B cell (primary cell): ENCODE results near the gene GPX3. TPM values are rescaled to one million over a fixed set of nuclear protein-coding genes. Genes with fewer than 3 reads are reported as not detected.

ENCODE experiments used
- ATAC-seq: fragments of 200-7000 bp; cut with Tn5 transposase; one replicate; pipeline ENCODE4 v1.10.0; 2021; ENCODE audit warnings: low read depth, mild to moderate bottlenecking, moderate number of reproducible peaks, moderate library complexity
- CTCF ChIA-PET: fragments of 350-600 bp; sonication (Branson Sonifier 250); formaldehyde crosslinking; loops from one replicate; lab custom pipeline; 2021; ENCODE audit warnings: antibody characterized with exemption, inconsistent platforms; lab: Charles Lee
- POLR2A ChIA-PET: fragments of 350-600 bp; sonication (Branson Sonifier 250); formaldehyde crosslinking; loops from one replicate; lab custom pipeline; 2021; ENCODE audit warnings: antibody characterized with exemption; lab: Charles Lee
- DNase-seq: peaks from one replicate; pipeline ENCODE4 v3.0.0; 2013
- H2AFZ ChIP-seq: 2 replicates; pipeline ENCODE4 v1.6.1; 2012; ENCODE audit warnings: mild to moderate bottlenecking, low read depth, low read length; ENCODE audit not compliant: insufficient read depth, poor library complexity, severe bottlenecking
- H3K27ac ChIP-seq, 2 donors: 1 replicate in 1 of 2; 2 replicates in 1 of 2; pipeline ENCODE4 v1.5.1; 2012 to 2013; ENCODE audit warnings: low read length in 2 of 2, mild to moderate bottlenecking in 2 of 2, moderate library complexity in 1 of 2
- H3K27me3 ChIP-seq, 4 experiments: fragments of 200-600 bp in 1 of 4; sonication (generic) in 1 of 4; replicated peaks in 1 of 4; 1 replicate in 2 of 4; 2 replicates in 2 of 4; pipeline versions ENCODE4 v1.6.1 to v1.7.0; 2013 to 2016; ENCODE audit warnings: low read length in 3 of 4, mild to moderate bottlenecking in 2 of 4, mixed read lengths in 1 of 4, moderate library complexity in 1 of 4; ENCODE audit not compliant: insufficient read depth in 4 of 4, control insufficient read depth in 3 of 4; ENCODE audit errors: control extremely low read depth in 1 of 4
- H3K36me3 ChIP-seq, 2 experiments: replicated peaks in 1 of 2; 1 replicate in 1 of 2; 2 replicates in 1 of 2; pipeline versions ENCODE4 v1.6.1 to v1.7.1; 2013; ENCODE audit warnings: low read length in 1 of 2; ENCODE audit not compliant: insufficient read depth in 2 of 2, control insufficient read depth in 1 of 2; ENCODE audit errors: control extremely low read depth in 1 of 2, extremely low read depth in 1 of 2
- H3K4me1 ChIP-seq, 2 donors: fragments of 200-600 bp in 1 of 2; sonication (generic) in 1 of 2; 1 replicate in 1 of 2; 2 replicates in 1 of 2; pipeline versions ENCODE4 v1.5.1 to v1.6.1; 2013 to 2017; ENCODE audit warnings: low read length in 2 of 2; ENCODE audit not compliant: control insufficient read depth in 2 of 2, insufficient read depth in 2 of 2
- H3K4me2 ChIP-seq: replicated peaks from 2 replicates; pipeline ENCODE3; 2012; ENCODE audit warnings: mild to moderate bottlenecking, low read depth, low read length; ENCODE audit not compliant: poor library complexity, severe bottlenecking
- H3K4me3 ChIP-seq, 5 experiments: fragments of 200-600 bp in 1 of 5; sonication (generic) in 1 of 5; 1 replicate in 3 of 5; 2 replicates in 2 of 5; pipeline versions ENCODE4 v1.5.1 to v1.7.0; 2011 to 2016; ENCODE audit warnings: low read length in 4 of 5, mild to moderate bottlenecking in 4 of 5, low read depth in 2 of 5, control low read depth in 1 of 5, moderate library complexity in 1 of 5; ENCODE audit not compliant: insufficient read depth in 1 of 5; ENCODE audit errors: control extremely low read depth in 1 of 5, extremely low read depth in 1 of 5
- H3K79me2 ChIP-seq: fragments of 200-600 bp; sonication (generic); one replicate; pipeline ENCODE4 v1.6.0; 2016; ENCODE audit warnings: low read length; ENCODE audit not compliant: control insufficient read depth, insufficient read depth
- H3K9ac ChIP-seq: fragments of 200-600 bp; sonication (generic); 2 replicates; pipeline ENCODE4 v1.6.1; 2017; ENCODE audit warnings: mild to moderate bottlenecking, low read length, moderate library complexity
- H3K9me3 ChIP-seq, 3 donors: one replicate each; pipeline versions ENCODE4 v1.6.1 to v1.7.1; 2013; ENCODE audit warnings: low read length in 2 of 3; ENCODE audit not compliant: control insufficient read depth in 2 of 3, insufficient read depth in 1 of 3; ENCODE audit errors: control extremely low read depth in 1 of 3
- H4K20me1 ChIP-seq: 2 replicates; pipeline ENCODE4 v1.6.0; 2012; ENCODE audit warnings: mild to moderate bottlenecking, low read length; ENCODE audit not compliant: insufficient read depth, control insufficient read depth, poor library complexity, severe bottlenecking
- H3K27ac Mint-ChIP-seq: one replicate; pipeline ENCODE4 v1.8.0; 2021; ENCODE audit warnings: mixed read lengths
- H3K27me3 Mint-ChIP-seq: one replicate; pipeline ENCODE4 v1.8.0; 2021; ENCODE audit warnings: mixed read lengths
- H3K4me1 Mint-ChIP-seq: one replicate; pipeline ENCODE4 v1.8.0; 2021; ENCODE audit warnings: mixed read lengths
- H3K4me3 Mint-ChIP-seq: one replicate; pipeline ENCODE4 v1.8.0; 2021; ENCODE audit warnings: mixed read lengths
- H3K9me3 Mint-ChIP-seq: one replicate; pipeline ENCODE4 v1.8.0; 2022; ENCODE audit warnings: mixed read lengths; ENCODE audit not compliant: insufficient read depth
- EZH2 ChIP-seq: IDR thresholded peaks from 2 replicates; pipeline ENCODE4 v1.6.1; 2012; ENCODE audit warnings: borderline replicate concordance, low read depth, mild to moderate bottlenecking, moderate library complexity, low read length; ENCODE audit not compliant: insufficient read depth, poor library complexity, severe bottlenecking
- WGBS: methylation state at CpG from one replicate; pipeline ENCODE4 v1.1.5; 2013; ENCODE audit warnings: missing lambda C conversion rate; ENCODE audit not compliant: insufficient coverage; 5-methylcytosine and 5-hydroxymethylcytosine counted together
- intact Hi-C: fragments of 100-400 bp; cut with micrococcal nuclease; formaldehyde crosslinking; loops from one replicate; pipeline ENCODE4 v1.10.0; 2022
- polyA plus RNA-seq: library from polyadenylated mRNA; depleted of rRNA; stranded (reverse); fragments of >200 nt; gene quantifications from 2 replicates; pipeline ENCODE4 v1.2.3, GENCODE V29; 2012
- total RNA-seq, 2 donors: library from RNA; stranded (reverse); fragments of 120-200 nt in 1 of 2; gene quantifications; 1 replicate in 1 of 2; 2 replicates in 1 of 2; pipeline versions ENCODE4 v1.2.3 to v1.2.4, GENCODE V29; 2013 to 2022
- TF ChIP-seq, protein P1 (sequence below): fragments of 200-600 bp; IDR thresholded peaks from one replicate; pipeline ENCODE4 v1.8.0; 2022; ENCODE audit warnings: antibody characterized with exemption, mild to moderate bottlenecking

GPX3 gene
- total and polyA plus RNA-seq, 2 donors (not counting 1 experiment from before 2014, with no cell fraction given), result not detected

DNA sequence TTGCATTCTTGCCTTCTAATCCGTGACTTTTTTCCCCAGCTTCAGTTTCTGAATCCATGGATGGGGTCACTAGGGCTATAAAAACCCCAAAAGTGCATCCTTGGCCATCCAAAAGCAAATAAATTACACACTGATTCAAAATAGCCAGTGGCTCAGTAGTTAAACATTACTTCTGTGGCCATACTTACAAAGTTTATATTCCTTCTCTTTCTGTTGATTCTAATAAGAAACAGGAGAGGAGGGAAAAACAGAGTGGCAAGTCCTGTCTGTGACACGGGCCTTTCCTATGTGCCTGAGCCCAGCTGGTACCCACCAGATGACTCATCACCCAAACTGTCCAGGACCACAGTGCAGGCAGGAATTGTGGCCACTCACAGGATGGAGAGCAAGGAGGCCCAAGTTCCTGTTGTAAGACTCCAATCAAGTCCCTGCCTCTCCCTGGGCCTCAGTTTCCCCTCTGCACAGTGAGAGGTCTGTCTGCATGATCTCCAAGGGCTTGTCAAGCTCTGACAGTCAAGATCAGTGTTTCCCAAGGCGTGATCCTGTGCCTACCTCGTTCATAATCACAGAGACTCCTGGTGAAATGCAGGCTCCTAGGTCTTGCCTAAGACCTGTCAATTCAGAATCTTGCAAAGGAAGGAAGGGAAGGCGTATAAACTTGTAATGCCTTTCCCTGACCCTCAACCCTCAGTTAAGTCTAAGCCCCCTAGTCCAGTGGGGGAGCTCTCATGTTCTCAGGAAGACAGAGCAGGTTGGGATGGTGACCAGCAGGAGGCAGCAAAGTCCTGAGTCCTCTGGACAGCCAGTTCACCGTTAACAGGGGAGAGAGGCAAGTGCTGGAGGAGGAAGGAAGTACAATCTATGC, 30.9 kb downstream of the GPX3 start:
- Histone ChIP-seq H3K27ac (no peak overlapping the region), H3K27me3 (no peaks in the 10 kb centered on the region), H3K4me3 (no peak overlapping the region), H3K36me3 (peaks cover 6 to 90% of the 10 kb centered on the region in 2 experiments), H3K9me3 (no peaks in the 10 kb centered on the region), H4K20me1 (peaks cover 90% of the 10 kb centered on the region), H3K4me2 (peak overlapping the region; percentile 30), H2AFZ (no peak overlapping the region), H3K79me2 (peaks cover 55% of the 10 kb centered on the region), H3K4me1 (peaks cover 15 to 22% of the 10 kb centered on the region in 2 donors), H3K9ac (no peak overlapping the region)
- ChIA-PET POLR2A (interaction anchor here (0.8 to 2.0 kb wide), 3 partner anchors 65 to 113 kb away, joined by 3 to 11 read pairs (median 3); no protein-coding TSS in a partner anchor), CTCF (interaction anchor here (0.6 to 17.8 kb wide), 57 partner anchors 9 to 601 kb away, joined by 3 to 918 read pairs (median 5); partner anchors contain the start of genes ANXA6 and TNIP1)
- TF ChIP-seq, protein P1, sequence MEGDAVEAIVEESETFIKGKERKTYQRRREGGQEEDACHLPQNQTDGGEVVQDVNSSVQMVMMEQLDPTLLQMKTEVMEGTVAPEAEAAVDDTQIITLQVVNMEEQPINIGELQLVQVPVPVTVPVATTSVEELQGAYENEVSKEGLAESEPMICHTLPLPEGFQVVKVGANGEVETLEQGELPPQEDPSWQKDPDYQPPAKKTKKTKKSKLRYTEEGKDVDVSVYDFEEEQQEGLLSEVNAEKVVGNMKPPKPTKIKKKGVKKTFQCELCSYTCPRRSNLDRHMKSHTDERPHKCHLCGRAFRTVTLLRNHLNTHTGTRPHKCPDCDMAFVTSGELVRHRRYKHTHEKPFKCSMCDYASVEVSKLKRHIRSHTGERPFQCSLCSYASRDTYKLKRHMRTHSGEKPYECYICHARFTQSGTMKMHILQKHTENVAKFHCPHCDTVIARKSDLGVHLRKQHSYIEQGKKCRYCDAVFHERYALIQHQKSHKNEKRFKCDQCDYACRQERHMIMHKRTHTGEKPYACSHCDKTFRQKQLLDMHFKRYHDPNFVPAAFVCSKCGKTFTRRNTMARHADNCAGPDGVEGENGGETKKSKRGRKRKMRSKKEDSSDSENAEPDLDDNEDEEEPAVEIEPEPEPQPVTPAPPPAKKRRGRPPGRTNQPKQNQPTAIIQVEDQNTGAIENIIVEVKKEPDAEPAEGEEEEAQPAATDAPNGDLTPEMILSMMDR, result peak; percentile 84
- TF ChIP-seq EZH2, result no peak
- Mint-ChIP-seq H3K4me1 (peaks cover 27% of the 10 kb centered on the region), H3K27me3 (no peaks in the 10 kb centered on the region), H3K4me3 (no peak overlapping the region), H3K27ac (peak overlapping the region; percentile 66), H3K9me3 (no peaks in the 10 kb centered on the region)
- WGBS, result 89% methylated on average over 4 of the region's 6 CpGs
- peak; percentile 90 for ATAC-seq
- DNase-seq, result peak; percentile 86
- intact Hi-C loops, result loop anchor here (1.0 to 10.0 kb wide), 5 partner anchors 64 to 394 kb away; partner anchors contain the start of gene SLC36A1
